Astrocyte of the cerebellum (primary cell): ENCODE results near the gene SDCCAG8.

Experiments
- DNase-seq: peaks from one replicate; pipeline ENCODE4 v3.0.0-alpha.2; 2011; ENCODE audit warnings: low read depth
- H3K4me3 ChIP-seq: 2 replicates; pipeline ENCODE4 v1.5.1; 2011; ENCODE audit warnings: mild to moderate bottlenecking, low read depth, low read length, moderate library complexity
- in situ Hi-C: cut with HindIII; loops from 2 replicates; pipeline ENCODE4 v1.10.0; 2017; ENCODE audit warnings: low sequenced_read_pairs
- TF ChIP-seq, protein P1 (sequence below): IDR thresholded peaks from 2 replicates; pipeline ENCODE4 v1.5.1; 2012; ENCODE audit warnings: low read length, low read depth, moderate library complexity, mild to moderate bottlenecking; ENCODE audit errors: missing control alignments

The SDCCAG8 gene

DNA sequence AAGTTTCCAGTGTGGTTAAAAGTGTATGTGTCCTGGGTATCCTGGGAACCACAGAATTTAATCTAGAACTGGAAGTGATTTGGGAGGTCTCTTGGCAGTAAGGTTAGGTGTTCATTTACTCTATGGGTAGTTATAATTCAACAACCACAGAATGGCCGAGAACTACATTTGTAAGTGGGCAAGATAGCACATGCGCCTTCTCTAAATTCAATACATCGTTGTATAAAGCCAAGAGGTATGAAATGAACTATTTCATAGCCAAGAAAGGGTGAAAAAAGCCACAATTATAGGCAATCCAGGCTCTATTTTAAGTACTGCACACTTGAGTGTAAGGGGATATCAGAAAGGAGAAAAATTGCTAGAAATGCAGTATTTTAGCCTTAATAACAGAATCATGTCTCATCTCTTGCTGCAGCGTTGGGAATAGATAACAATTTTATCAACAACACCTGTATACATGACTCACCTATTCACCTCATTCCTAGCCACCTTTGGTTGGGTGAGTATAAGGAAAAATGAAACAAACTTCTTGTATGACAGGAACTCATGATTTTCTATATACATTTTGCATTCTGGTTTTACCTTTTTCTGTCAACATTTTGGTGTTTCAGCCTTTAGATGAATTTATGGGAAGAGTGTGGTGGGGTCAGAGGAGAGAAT is 4.5 kb downstream of the SDCCAG8 start:
- in situ Hi-C loops: no loop called here
- H3K4me3 ChIP-seq: no peak overlapping the region
- TF ChIP-seq, protein P1, sequence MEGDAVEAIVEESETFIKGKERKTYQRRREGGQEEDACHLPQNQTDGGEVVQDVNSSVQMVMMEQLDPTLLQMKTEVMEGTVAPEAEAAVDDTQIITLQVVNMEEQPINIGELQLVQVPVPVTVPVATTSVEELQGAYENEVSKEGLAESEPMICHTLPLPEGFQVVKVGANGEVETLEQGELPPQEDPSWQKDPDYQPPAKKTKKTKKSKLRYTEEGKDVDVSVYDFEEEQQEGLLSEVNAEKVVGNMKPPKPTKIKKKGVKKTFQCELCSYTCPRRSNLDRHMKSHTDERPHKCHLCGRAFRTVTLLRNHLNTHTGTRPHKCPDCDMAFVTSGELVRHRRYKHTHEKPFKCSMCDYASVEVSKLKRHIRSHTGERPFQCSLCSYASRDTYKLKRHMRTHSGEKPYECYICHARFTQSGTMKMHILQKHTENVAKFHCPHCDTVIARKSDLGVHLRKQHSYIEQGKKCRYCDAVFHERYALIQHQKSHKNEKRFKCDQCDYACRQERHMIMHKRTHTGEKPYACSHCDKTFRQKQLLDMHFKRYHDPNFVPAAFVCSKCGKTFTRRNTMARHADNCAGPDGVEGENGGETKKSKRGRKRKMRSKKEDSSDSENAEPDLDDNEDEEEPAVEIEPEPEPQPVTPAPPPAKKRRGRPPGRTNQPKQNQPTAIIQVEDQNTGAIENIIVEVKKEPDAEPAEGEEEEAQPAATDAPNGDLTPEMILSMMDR: no peak

DNA sequence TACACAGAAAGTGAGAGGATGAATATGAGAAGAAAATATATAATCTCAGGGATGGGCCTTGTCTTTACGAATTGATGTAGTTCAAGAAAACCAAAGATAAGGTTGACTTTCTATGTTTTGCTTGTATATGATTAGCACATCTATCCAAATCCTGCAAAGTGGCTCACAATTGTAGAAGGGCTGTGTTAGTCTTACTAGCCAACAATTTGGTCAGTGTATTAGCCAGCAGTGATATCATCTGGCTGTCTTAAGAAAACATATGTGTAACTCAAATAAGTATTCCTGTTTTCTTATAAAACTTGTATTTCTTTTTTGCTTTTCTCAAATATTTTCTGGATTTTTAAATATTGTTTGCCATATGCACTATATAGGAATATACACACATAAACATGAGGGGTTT is 5.5 kb downstream of the SDCCAG8 start:
- H3K4me3 ChIP-seq: no peak overlapping the region
- no peak for DNase-seq
- in situ Hi-C loops: no loop called here
- TF ChIP-seq, protein P1: no peak

More for the DNA sequence above, 4.5 kb downstream of the SDCCAG8 start:
- DNase-seq: no peak

DNA sequence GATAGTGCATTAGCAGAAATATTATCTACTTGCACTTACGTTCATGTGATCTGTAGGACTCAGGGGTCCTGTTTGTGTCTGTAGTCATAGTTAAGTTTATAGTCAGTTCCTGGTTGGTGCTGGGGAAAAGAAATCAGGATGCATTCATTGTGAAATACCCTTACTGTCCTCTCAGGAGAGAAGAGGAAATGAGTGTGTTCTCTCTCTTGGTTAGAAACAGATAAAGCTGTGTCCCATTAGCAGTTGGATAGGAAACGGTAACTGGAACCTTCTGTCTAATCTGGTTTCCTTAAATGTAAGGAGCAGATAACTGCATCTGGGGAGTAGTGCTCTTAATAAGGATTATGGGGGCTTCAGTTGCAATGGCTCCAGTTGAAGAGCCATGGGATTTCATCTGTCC is 8.9 kb downstream of the SDCCAG8 start:
- TF ChIP-seq, protein P1: no peak
- no peak overlapping the region for H3K4me3 ChIP-seq
- no peak for DNase-seq
- in situ Hi-C loops: no loop called here

DNA sequence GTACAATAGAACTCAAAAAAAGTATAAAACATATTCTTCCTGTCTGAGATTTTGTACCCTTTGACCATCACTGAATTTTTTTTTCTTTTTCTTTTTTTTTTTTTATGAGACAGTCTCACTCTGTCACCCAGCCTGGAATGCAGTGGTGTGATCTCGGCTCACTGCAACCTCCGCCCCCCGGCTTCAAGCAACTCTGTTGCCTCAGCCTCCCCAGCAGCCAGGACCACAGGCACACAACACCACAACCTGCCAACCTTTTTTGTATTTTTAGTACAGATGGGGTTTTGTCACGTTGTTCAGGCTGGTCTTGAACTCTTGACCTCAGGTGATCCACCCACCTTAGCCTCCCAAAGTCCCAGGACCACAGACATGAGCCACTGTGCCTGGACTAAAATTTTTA is 10.4 kb downstream of the SDCCAG8 start:
- H3K4me3 ChIP-seq: no peak overlapping the region
- in situ Hi-C loops: no loop called here
- TF ChIP-seq, protein P1: no peak
- no peak for DNase-seq

DNA sequence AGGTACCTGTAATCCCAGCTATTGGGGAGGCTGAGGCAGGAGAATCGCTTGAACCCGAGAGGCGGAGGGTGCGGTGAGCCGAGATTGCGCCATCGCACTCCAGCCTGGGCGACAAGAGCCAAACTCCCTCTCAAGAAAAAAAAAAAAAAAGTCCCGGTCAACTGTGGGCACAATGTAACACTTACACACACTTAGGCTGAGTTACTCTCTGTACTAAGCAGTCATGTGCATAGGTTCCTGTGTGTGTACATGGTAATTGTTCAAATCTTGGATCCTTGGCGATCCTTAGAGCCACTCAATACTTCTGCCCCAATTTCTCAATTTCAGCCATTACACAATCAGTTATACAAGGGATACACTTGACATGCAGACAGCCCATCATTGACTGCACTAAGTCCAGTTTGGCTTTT is 11.6 kb downstream of the SDCCAG8 start:
- H3K4me3 ChIP-seq: no peak overlapping the region
- TF ChIP-seq, protein P1: no peak
- in situ Hi-C loops: no loop called here
- no peak for DNase-seq

DNA sequence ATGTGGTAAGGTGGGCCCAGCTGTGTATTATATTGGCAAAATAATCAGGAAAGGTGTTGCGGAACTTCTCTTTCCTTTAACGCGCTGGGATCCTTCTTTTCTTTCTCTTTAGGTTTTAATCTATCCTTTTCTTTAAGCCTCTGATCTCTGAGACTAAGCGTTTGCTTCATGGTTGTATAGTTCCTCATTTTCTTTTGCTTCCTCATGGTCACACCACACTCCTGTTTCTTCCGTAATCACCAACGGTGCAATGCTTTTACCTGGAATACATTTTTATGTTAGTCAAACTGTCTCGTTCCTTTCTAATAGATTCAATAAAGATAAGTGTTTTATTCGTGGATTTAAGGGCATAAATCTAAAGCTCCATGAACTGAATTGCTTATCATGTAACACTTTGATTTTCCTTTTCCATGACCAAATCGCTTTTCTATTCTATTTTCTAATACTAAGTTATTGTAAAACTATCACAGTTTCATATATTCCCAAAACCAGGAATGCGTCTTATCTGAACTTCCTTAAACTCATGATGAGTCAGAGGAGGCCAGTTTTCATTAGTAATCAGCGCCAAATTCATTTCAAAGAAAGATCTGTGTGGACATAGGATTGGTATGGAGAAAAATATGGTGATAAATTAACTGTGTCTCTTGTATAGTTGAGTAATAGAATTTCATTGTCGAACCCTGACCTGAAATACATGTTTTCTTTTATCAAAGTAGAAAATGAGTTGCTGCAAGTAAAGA is 12.2 kb downstream of the SDCCAG8 start:
- DNase-seq: peak; percentile 61
- TF ChIP-seq, protein P1: no peak
- in situ Hi-C loops: no loop called here
- H3K4me3 ChIP-seq: no peak overlapping the region
